GM19099 (cell line): ENCODE results near the gene C1QTNF6.

Experiments
- POLR2A ChIP-seq: IDR thresholded peaks from 3 replicates; pipeline ENCODE4 v1.6.1; 2011; ENCODE audit warnings: low read depth; ENCODE audit not compliant: insufficient read length; ENCODE audit errors: extremely low read depth

The C1QTNF6 gene

GRCh38 chr22:37203354-37204044 lies 15.5 kb upstream of the C1QTNF6 start:
- TF ChIP-seq POLR2A = no peak

- TF ChIP-seq POLR2A = no peak
Measured at GRCh38 chr22:37202716-37203115, 14.7 kb upstream of the C1QTNF6 start.

GRCh38 chr22:37202001-37202555 lies 14.0 kb upstream of the C1QTNF6 start:
- no peak for TF ChIP-seq POLR2A

- TF ChIP-seq POLR2A = no peak
Measured at GRCh38 chr22:37199760-37200108, 11.7 kb upstream of the C1QTNF6 start.

- peak; percentile 96 for TF ChIP-seq POLR2A
Measured at GRCh38 chr22:37199103-37199759, 11.2 kb upstream of the C1QTNF6 start.

- no peak for TF ChIP-seq POLR2A
Measured at GRCh38 chr22:37198258-37199102, 10.4 kb upstream of the C1QTNF6 start.

- TF ChIP-seq POLR2A = no peak
Measured at GRCh38 chr22:37197451-37198257, 9.6 kb upstream of the C1QTNF6 start.

GRCh38 chr22:37196539-37197450 lies 8.7 kb upstream of the C1QTNF6 start:
- no peak for TF ChIP-seq POLR2A

GRCh38 chr22:37195921-37196320 lies 7.9 kb upstream of the C1QTNF6 start:
- no peak for TF ChIP-seq POLR2A

- TF ChIP-seq POLR2A = no peak
Measured at GRCh38 chr22:37194750-37195149, 6.7 kb upstream of the C1QTNF6 start.

- TF ChIP-seq POLR2A = no peak
Measured at GRCh38 chr22:37193629-37194191, 5.7 kb upstream of the C1QTNF6 start.

GRCh38 chr22:37192741-37193140 lies 4.7 kb upstream of the C1QTNF6 start:
- no peak for TF ChIP-seq POLR2A

- TF ChIP-seq POLR2A = no peak
Measured at GRCh38 chr22:37192204-37192603, 4.2 kb upstream of the C1QTNF6 start.
